ENCODE data around the gene PRKAB2.

PRKAB2 gene

DNA sequence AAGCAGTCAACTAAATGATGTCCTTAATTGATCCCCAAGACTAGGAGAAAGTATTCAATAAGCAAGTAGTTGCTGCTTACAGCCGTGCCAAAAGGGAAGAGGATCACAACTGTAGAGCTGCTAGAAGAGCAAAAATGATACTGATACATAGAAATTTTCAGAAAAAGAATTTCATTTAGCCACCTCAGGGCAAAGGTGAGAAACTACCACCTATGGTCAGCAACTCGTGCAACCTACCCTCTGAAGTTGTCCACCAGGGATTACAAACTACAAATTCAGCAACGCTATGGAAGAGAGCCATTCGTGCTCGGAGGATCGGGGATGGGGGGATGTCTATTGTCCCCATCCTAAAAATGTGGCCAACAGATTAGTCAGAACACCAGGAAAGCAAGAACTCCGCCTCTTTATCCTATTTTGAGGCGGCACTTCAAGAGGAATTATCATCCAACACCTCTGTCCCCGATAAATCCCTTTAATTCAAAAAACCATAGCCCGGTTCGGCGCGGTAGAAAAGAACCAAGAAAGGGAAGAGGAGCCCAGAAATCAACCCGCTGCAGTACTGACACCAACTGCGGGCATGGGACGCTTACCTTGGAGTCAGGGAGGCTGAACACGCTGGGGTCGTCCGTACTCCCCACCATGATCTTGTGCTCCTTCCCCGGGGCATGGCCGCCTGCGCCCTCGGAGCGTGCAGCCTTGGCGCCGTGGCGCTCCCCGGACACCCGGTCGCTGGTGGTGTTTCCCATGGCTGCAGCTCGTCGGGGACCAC is 687 bp downstream of the PRKAB2 start:
- H3K4me1 ChIP-seq = peaks cover 0 to 61% (median 28%) of the 10 kb centered on the region in 4 donors
- H3K36me3 ChIP-seq = peaks cover 0 to 11% (median under 1%) of the 10 kb centered on the region in 3 donors
- H3K27ac ChIP-seq = peak overlapping the region; percentile 94 to 96
- H3K9me3 ChIP-seq = no peaks in the 10 kb centered on the region
- no peaks in the 10 kb centered on the region for H3K27me3 ChIP-seq
- intact Hi-C loops (cut with DNase I; ENCODE audit: low total_unique reads) = loop anchor here (1.0 kb wide), 1 partner anchor 71 kb away; the partner anchor contains the start of gene CHD1L
- DNase-seq = peak in 1 of 2 donors; percentile 23
- H3K4me3 ChIP-seq = peak overlapping the region; percentile 87 to 90
- TF ChIP-seq, protein P1, sequence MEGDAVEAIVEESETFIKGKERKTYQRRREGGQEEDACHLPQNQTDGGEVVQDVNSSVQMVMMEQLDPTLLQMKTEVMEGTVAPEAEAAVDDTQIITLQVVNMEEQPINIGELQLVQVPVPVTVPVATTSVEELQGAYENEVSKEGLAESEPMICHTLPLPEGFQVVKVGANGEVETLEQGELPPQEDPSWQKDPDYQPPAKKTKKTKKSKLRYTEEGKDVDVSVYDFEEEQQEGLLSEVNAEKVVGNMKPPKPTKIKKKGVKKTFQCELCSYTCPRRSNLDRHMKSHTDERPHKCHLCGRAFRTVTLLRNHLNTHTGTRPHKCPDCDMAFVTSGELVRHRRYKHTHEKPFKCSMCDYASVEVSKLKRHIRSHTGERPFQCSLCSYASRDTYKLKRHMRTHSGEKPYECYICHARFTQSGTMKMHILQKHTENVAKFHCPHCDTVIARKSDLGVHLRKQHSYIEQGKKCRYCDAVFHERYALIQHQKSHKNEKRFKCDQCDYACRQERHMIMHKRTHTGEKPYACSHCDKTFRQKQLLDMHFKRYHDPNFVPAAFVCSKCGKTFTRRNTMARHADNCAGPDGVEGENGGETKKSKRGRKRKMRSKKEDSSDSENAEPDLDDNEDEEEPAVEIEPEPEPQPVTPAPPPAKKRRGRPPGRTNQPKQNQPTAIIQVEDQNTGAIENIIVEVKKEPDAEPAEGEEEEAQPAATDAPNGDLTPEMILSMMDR (IDR thresholded peaks at IDR 0.05) = peak in 1 of 2 experiments; percentile 4

DNA sequence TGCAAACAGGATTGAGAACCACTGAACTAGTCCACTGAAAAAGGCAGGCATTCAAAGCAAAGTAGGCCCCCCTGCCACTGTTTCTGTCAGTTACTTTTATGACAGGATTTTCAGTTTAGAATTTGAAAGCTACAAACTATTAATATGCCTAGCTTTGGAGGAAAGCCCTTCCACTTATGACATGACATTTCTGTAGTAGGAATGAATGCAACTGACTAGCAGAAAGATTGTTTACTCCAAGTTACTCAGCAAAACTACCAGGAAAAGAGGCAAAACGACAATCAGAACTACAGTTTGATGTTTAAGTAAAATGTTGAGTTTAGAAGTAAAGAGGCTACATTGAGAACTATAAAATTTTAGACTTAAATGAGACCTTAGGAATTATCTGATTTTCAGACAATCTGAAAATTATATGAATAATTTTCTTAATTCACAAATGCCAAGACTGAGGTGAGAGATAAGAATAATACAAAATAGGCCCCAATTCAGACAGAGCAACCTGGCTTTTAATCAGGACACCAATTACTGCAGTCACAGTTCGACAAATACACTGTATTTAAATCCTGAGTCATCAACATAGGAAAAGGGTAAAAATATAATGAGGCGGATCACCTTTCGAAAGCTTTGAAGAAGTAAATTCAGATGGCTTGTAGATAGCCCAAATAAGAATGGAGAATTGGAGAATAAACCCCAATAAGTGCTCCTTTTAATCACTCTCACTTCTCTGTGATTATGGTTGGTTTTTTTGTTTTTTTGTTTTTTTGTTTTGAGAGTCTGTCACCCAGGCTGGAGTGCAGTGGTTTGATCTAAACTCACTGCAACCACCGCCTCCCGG is 2.2 kb downstream of the PRKAB2 start:
- no peak for DNase-seq
- peak overlapping the region; percentile 87 to 90 for H3K4me3 ChIP-seq
- H3K4me1 ChIP-seq = peaks cover 0 to 63% (median 28%) of the 10 kb centered on the region in 4 donors
- H3K36me3 ChIP-seq = peaks cover 3 to 23% (median 16%) of the 10 kb centered on the region in 3 donors
- no peaks in the 10 kb centered on the region for H3K27me3 ChIP-seq
- peak overlapping the region in 1 of 2 donors; percentile 96 for H3K27ac ChIP-seq
- TF ChIP-seq, protein P1 (IDR thresholded peaks at IDR 0.05) = no peak
- H3K9me3 ChIP-seq = no peaks in the 10 kb centered on the region
- intact Hi-C loops (cut with DNase I; ENCODE audit: low total_unique reads) = no loop called here

DNA sequence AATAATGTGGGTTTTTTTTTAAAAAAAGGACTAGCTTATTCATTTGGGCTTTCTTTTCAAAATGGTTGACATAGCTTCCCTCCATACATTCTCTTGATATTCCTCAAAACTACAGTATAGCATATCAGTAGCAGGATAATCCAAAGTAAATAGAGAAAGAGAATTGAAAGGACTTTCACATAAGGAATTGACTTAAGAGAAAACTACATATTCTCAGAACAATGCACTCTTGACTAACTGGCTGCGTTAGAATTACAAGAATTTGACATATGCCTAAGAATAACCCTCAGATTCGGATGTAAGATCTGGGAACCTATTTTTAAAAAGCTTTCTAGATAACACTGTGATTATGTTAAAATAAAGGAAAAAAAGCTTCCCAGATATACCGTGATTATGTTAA is 3.1 kb downstream of the PRKAB2 start:
- H3K27ac ChIP-seq = peak overlapping the region in 1 of 2 donors; percentile 96
- TF ChIP-seq, protein P1 (IDR thresholded peaks at IDR 0.05) = no peak
- no peaks in the 10 kb centered on the region for H3K27me3 ChIP-seq
- H3K9me3 ChIP-seq = no peaks in the 10 kb centered on the region
- intact Hi-C loops (cut with DNase I; ENCODE audit: low total_unique reads) = no loop called here
- no peak overlapping the region for H3K4me3 ChIP-seq
- H3K36me3 ChIP-seq = peaks cover 7 to 24% (median 18%) of the 10 kb centered on the region in 3 donors
- H3K4me1 ChIP-seq = peaks cover 0 to 59% (median 28%) of the 10 kb centered on the region in 4 donors
- no peak for DNase-seq

DNA sequence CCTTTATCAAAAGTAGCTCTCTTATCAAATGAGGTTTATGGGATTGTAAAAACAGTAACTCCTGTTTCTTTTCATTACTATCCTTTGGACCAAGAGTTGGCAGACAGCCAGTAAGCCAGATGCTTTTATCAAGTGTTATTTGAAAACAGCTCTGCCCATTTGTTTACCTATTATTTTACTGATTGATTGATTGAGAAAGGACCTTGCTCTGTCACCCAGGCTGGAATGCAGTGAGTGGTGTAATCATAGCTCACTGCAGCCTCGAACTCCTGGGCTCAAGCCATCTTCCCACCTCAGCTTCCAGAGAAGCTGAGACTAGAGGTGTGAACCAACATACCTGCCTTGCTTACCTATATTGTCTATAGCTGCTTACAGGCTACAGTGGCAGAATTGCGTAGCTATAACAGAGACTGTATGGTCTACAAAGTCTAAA is 3.6 kb downstream of the PRKAB2 start:
- no peak overlapping the region for H3K27ac ChIP-seq
- H3K4me3 ChIP-seq = no peak overlapping the region
- TF ChIP-seq, protein P1 (IDR thresholded peaks at IDR 0.05) = no peak
- H3K4me1 ChIP-seq = peaks cover 0 to 54% (median 25%) of the 10 kb centered on the region in 4 donors
- intact Hi-C loops (cut with DNase I; ENCODE audit: low total_unique reads) = no loop called here
- DNase-seq = no peak
- no peaks in the 10 kb centered on the region for H3K27me3 ChIP-seq
- H3K36me3 ChIP-seq = peaks cover 11 to 24% (median 18%) of the 10 kb centered on the region in 3 donors
- H3K9me3 ChIP-seq = no peaks in the 10 kb centered on the region

DNA sequence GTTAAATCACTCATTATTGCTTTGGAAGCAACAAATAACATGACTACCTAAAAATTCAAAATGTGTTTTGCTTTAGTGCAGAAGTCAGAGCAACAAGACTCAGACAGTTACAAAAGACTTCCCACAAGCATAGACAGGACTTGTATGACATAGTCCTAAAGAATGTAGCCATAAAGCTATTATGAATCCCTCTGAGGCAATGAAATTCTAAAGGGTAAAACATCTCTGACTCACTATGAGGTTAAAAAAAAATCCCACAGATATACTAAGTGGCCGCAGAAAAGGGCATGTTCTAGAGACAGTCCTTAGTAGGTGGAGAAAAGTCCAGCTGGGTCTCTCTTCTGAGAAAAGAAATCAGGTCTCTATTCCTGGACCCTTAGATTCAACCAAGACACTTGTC is 4.9 kb downstream of the PRKAB2 start:
- H3K4me3 ChIP-seq = no peak overlapping the region
- H3K4me1 ChIP-seq = peaks cover 0 to 46% (median 21%) of the 10 kb centered on the region in 4 donors
- no peaks in the 10 kb centered on the region for H3K9me3 ChIP-seq
- H3K36me3 ChIP-seq = peaks cover 11 to 24% (median 18%) of the 10 kb centered on the region in 3 donors
- TF ChIP-seq, protein P1 (IDR thresholded peaks at IDR 0.05) = no peak
- no peak for DNase-seq
- peak overlapping the region; percentile 48 to 51 for H3K27ac ChIP-seq
- intact Hi-C loops (cut with DNase I; ENCODE audit: low total_unique reads) = no loop called here
- no peaks in the 10 kb centered on the region for H3K27me3 ChIP-seq
